Activated CD8-positive, alpha-beta T cell treated with anti-CD3 and anti-CD28 coated beads for 36 hours (primary cell): Measurements from ENCODE around the gene RAB28. TPM values are rescaled to one million over a fixed set of nuclear protein-coding genes. Genes with fewer than 3 reads are reported as not detected.

Experiments
- ATAC-seq: fragments of 200-7000 bp; cut with Tn5 transposase; one replicate; pipeline ENCODE4 v1.10.0; 2021; ENCODE audit warnings: mild to moderate bottlenecking, moderate library complexity
- CTCF ChIA-PET: fragments of 350-600 bp; sonication (Branson Sonifier 250); formaldehyde crosslinking; loops from one replicate; lab custom pipeline; 2021; ENCODE audit warnings: antibody characterized with exemption; lab: Charles Lee
- POLR2A ChIA-PET: fragments of 350-600 bp; sonication (Branson Sonifier 250); formaldehyde crosslinking; loops from one replicate; lab custom pipeline; 2021; ENCODE audit warnings: antibody characterized with exemption; lab: Charles Lee
- DNase-seq: peaks from one replicate; pipeline ENCODE4 v3.0.0-alpha.2; 2020
- H3K27ac Mint-ChIP-seq: one replicate; pipeline ENCODE4 v1.8.0; 2021; ENCODE audit warnings: mild to moderate bottlenecking, mixed read lengths
- H3K27me3 Mint-ChIP-seq: one replicate; pipeline ENCODE4 v1.8.0; 2021; ENCODE audit warnings: mixed read lengths
- H3K36me3 Mint-ChIP-seq: one replicate; pipeline ENCODE4 v1.8.0; 2021; ENCODE audit warnings: low read depth, mixed read lengths
- H3K4me1 Mint-ChIP-seq: one replicate; pipeline ENCODE4 v1.8.0; 2021; ENCODE audit warnings: low read depth, mixed read lengths
- H3K4me3 Mint-ChIP-seq: one replicate; pipeline ENCODE4 v1.8.0; 2021; ENCODE audit warnings: mild to moderate bottlenecking, moderate library complexity, mixed read lengths
- H3K9me3 Mint-ChIP-seq: one replicate; pipeline ENCODE4 v1.8.0; 2021; ENCODE audit warnings: mixed read lengths
- intact Hi-C: fragments of 100-400 bp; cut with micrococcal nuclease; formaldehyde crosslinking; loops from one replicate; pipeline ENCODE4 v1.10.0; 2022
- total RNA-seq, 2 experiments: library from RNA; stranded (reverse); gene quantifications; one replicate each; pipeline ENCODE4 v1.2.3, GENCODE V29; 2021
- TF ChIP-seq, protein P1 (sequence below): fragments of 200-600 bp; IDR thresholded peaks from one replicate; pipeline ENCODE4 v1.8.0; 2022; ENCODE audit warnings: antibody characterized with exemption, mild to moderate bottlenecking

RAB28 gene
- total RNA-seq, 2 experiments from 2014 or later: 12.5 to 13.1 TPM

GRCh38 chr4:13495753-13496152 is 11.6 kb upstream of the RAB28 start:
- intact Hi-C loops: no loop called here
- no peak overlapping the region for H3K27ac Mint-ChIP-seq
- ATAC-seq (no peak), DNase-seq (no peak)
- no peaks in the 10 kb centered on the region for H3K4me1 Mint-ChIP-seq
- H3K9me3 Mint-ChIP-seq: peaks cover 6% of the 10 kb centered on the region
- peaks cover 29% of the 10 kb centered on the region for H3K27me3 Mint-ChIP-seq
- H3K36me3 Mint-ChIP-seq: no peaks in the 10 kb centered on the region
- ChIA-PET POLR2A (no interaction called here), CTCF (no interaction called here)
- no peak overlapping the region for H3K4me3 Mint-ChIP-seq
- TF ChIP-seq, protein P1, sequence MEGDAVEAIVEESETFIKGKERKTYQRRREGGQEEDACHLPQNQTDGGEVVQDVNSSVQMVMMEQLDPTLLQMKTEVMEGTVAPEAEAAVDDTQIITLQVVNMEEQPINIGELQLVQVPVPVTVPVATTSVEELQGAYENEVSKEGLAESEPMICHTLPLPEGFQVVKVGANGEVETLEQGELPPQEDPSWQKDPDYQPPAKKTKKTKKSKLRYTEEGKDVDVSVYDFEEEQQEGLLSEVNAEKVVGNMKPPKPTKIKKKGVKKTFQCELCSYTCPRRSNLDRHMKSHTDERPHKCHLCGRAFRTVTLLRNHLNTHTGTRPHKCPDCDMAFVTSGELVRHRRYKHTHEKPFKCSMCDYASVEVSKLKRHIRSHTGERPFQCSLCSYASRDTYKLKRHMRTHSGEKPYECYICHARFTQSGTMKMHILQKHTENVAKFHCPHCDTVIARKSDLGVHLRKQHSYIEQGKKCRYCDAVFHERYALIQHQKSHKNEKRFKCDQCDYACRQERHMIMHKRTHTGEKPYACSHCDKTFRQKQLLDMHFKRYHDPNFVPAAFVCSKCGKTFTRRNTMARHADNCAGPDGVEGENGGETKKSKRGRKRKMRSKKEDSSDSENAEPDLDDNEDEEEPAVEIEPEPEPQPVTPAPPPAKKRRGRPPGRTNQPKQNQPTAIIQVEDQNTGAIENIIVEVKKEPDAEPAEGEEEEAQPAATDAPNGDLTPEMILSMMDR: no peak

GRCh38 chr4:13493793-13494192 is 9.7 kb upstream of the RAB28 start:
- ChIA-PET CTCF (interaction anchor here (1.6 kb wide), 1 partner anchor 9 kb away, joined by 3 read pairs; no protein-coding TSS in a partner anchor), POLR2A (no interaction called here)
- ATAC-seq: no peak
- no peak for DNase-seq
- no peak overlapping the region for H3K27ac Mint-ChIP-seq
- intact Hi-C loops: no loop called here
- TF ChIP-seq, protein P1: no peak
- H3K9me3 Mint-ChIP-seq: peaks cover 6% of the 10 kb centered on the region
- H3K27me3 Mint-ChIP-seq: peaks cover 32% of the 10 kb centered on the region
- H3K4me3 Mint-ChIP-seq: no peak overlapping the region
- H3K36me3 Mint-ChIP-seq: no peaks in the 10 kb centered on the region
- no peaks in the 10 kb centered on the region for H3K4me1 Mint-ChIP-seq

GRCh38 chr4:13492747-13493146 is 8.6 kb upstream of the RAB28 start:
- no peak for ATAC-seq
- Mint-ChIP-seq H3K27ac (no peak overlapping the region), H3K4me3 (no peak overlapping the region), H3K27me3 (peaks cover 34% of the 10 kb centered on the region), H3K9me3 (peaks cover 6% of the 10 kb centered on the region), H3K4me1 (no peaks in the 10 kb centered on the region), H3K36me3 (no peaks in the 10 kb centered on the region)
- ChIA-PET POLR2A (no interaction called here), CTCF (interaction anchor here (0.8 kb wide), 1 partner anchor 28 kb away, joined by 3 read pairs; no protein-coding TSS in a partner anchor)
- TF ChIP-seq, protein P1: no peak
- DNase-seq: no peak
- intact Hi-C loops: no loop called here

DNA sequence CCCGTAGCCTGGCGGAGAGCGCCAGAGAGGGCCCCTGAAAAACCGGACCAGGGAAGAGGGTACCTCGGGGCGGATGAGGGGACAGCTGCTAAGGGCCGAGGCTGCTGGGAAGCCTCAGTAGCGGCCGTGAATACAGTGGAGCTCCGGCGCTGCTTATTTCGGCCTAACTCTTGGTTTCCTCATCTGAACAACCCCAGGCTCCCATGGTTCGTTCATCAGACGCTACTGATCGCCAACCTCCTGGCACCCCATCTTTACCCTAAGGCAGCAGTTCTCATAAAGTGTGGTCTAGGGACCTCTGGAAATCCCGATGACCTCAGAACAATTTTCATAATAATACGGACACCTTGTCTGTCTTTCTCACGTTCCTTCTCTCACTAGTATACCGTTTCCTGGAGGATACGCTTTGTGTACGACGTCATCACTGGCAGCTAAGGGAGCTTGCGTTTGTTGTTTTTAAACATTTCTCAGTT is 645 bp upstream of the RAB28 start:
- peak; percentile 38 for ATAC-seq
- ChIA-PET CTCF (interaction anchor here (0.6 to 1.5 kb wide), 3 partner anchors 10 to 57 kb away, joined by 3 to 4 read pairs (median 3); no protein-coding TSS in a partner anchor), POLR2A (no interaction called here)
- TF ChIP-seq, protein P1: no peak
- intact Hi-C loops: loop anchor here (5.0 kb wide), 1 partner anchor 63 kb away; no protein-coding TSS in a partner anchor
- H3K27me3 Mint-ChIP-seq: peaks cover 14% of the 10 kb centered on the region
- no peaks in the 10 kb centered on the region for H3K36me3 Mint-ChIP-seq
- H3K4me3 Mint-ChIP-seq: peak overlapping the region; percentile 93
- DNase-seq: no peak
- peak overlapping the region; percentile 98 for H3K27ac Mint-ChIP-seq
- H3K4me1 Mint-ChIP-seq: peaks cover 20% of the 10 kb centered on the region
- H3K9me3 Mint-ChIP-seq: no peaks in the 10 kb centered on the region

DNA sequence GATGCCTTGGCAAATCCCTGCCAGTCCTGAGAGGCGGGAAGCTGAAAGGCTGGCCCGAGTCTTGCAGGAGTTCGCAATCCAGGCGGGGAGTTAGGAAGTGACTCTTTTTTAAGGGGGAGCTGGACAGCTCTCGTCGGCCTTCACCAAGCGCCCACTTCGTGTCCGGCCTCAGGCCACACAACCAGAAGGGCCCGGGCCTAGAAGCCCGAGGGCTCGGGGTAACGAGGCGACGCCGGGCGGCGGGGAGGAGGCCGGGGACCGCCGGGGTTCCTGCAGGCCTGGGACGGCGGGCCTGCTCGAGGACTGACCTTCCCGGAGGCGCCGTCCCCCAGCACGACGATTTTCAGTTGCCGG is 395 bp downstream of the RAB28 start:
- ChIA-PET CTCF (interaction anchor here (0.8 to 1.5 kb wide), 6 partner anchors 8 to 122 kb away, joined by 3 to 5 read pairs (median 3); no protein-coding TSS in a partner anchor), POLR2A (interaction anchor here (0.6 to 1.2 kb wide), 5 partner anchors 13 to 60 kb away, joined by 3 to 5 read pairs (median 3); partner anchors contain the start of gene NKX3-2)
- ATAC-seq: peak; percentile 4

More for the DNA sequence above, 395 bp downstream of the RAB28 start:
- TF ChIP-seq, protein P1: no peak
- intact Hi-C loops: loop anchor here (5.0 kb wide), 1 partner anchor 64 kb away; no protein-coding TSS in a partner anchor
- Mint-ChIP-seq H3K27ac (peak overlapping the region; percentile 82), H3K9me3 (no peaks in the 10 kb centered on the region), H3K4me3 (peak overlapping the region; percentile 93), H3K4me1 (peaks cover 20% of the 10 kb centered on the region), H3K36me3 (peaks cover 2% of the 10 kb centered on the region), H3K27me3 (peaks cover 8% of the 10 kb centered on the region)
- no peak for DNase-seq
